ENCODE data around the gene RAPGEF5. TPM values are rescaled to one million over a fixed set of nuclear protein-coding genes. Genes with fewer than 3 reads are reported as not detected.

RAPGEF5 gene
- total RNA-seq, 1 experiment from 2014 or later, result 15.6 TPM

DNA sequence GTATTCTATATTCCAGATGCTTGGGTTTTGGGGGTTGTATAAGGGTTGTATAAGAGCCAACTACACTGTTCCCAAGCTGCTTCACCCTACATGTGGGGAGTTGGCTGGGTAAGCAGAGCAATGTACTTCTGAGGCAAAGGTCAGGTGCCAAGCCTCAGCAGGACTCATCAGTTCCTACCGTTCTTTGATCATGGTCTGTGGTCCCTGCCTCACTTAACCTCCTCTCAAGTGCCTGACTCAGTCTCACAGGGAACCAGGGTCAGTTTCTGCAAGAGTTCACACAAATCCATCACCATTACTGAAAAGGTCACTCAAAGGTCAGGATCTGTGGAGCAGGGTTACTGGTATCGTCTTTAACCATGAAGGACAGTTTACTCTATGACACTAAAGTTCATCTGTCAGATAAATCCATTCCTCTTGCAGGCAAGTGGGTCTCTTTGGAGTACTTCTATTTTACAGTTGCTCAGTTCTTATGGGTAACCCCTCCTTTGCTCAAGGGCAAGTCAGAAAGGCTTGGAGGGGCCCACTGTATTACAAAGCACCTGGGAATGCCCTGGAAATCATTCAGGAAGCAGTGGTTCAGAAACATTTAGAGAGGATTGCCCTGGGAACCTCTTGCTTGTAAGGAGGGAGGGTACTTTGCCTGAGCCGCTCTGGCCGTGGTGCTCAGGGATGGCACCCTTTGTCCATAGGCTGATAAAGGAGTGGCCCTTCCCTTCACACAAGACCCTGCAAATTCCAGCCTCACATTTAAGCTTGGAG, 227.0 kb downstream of the RAPGEF5 start:
- POLR2A ChIA-PET, result no interaction called here
- TF ChIP-seq CEBPB (IDR thresholded peaks at IDR 0.05; ENCODE audit: low read depth) (no peak), POLR2A (IDR thresholded peaks at IDR 0.05; ENCODE audit: borderline replicate concordance, extremely low read depth, insufficient read depth, insufficient read length) (no peak), EGR1 (IDR thresholded peaks at IDR 0.05; ENCODE audit: low read depth) (no peak), TCF7L2 (IDR thresholded peaks at IDR 0.05; ENCODE audit: borderline replicate concordance, extremely low read depth, insufficient read depth, insufficient read length) (no peak)

DNA sequence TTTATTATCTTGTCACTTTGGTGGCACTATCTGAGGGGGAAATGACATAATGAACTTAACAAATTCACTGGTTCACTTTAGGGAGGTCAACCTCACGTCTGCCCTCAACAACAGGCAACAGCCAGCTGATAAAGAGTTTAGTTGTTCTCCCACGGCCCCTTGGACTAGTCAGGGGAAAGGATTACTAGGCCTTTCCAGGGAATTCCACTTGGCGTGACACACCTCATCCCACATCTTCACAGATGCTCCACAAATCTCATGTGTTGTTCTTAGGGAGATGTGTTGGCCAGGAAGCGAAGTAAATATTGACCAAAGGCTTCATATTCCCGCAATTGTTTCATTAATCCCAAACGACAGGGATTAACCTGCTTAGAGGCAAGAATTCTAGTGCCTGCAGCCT, 227.8 kb downstream of the RAPGEF5 start:
- no peak overlapping the region for H3K27ac ChIP-seq (ENCODE audit: low read depth, low read length)
- no peaks in the 10 kb centered on the region for H3K9me3 ChIP-seq (ENCODE audit: control insufficient read depth in 1 of 2, insufficient read depth in 1 of 2, low read depth in 1 of 2, low read length in 2 of 2)
- intact Hi-C loops (cut with micrococcal nuclease), result no loop called here
- H3K36me3 ChIP-seq (ENCODE audit: control insufficient read depth in 1 of 2, insufficient read depth in 2 of 2, low read length in 2 of 2), result peaks cover 0 to 2% of the 10 kb centered on the region in 2 experiments; a peak in 1 of 4 replicates
- POLR2A ChIA-PET, result no interaction called here
- no peaks in the 10 kb centered on the region for H3K4me1 ChIP-seq (ENCODE audit: control insufficient read depth in 1 of 2, insufficient read depth in 2 of 2, low read length in 2 of 2)
- H3K9me2 ChIP-seq (ENCODE audit: insufficient read depth), result no peaks in the 10 kb centered on the region
- H3K4me3 ChIP-seq (replicated peaks in 1 of 2; ENCODE audit: low read depth in 1 of 2, low read length in 2 of 2), result no peak overlapping the region
- H3K27me3 ChIP-seq (ENCODE audit: insufficient read depth, low read length), result no peaks in the 10 kb centered on the region
- RAD21 ChIA-PET (ENCODE audit: low non-redundant PET in 1 of 2, low total read pairs in 2 of 2, uncharacterized antibody in 2 of 2, unreplicated experiment in 2 of 2), result no interaction called here
- H4K20me1 ChIP-seq (ENCODE audit: insufficient read depth), result no peaks in the 10 kb centered on the region
- ATAC-seq, result no peak
- no peak overlapping the region for H3K4me2 ChIP-seq (ENCODE audit: low read length)
- DNase-seq (ENCODE audit: low read depth, low spot score), result no peak
- H2AFZ ChIP-seq (ENCODE audit: low read depth, low read length, poor library complexity, severe bottlenecking), result no peak overlapping the region
- CTCF ChIA-PET, result no interaction called here
- no peak overlapping the region for H3K9ac ChIP-seq (ENCODE audit: low read length)
- BruUV-seq (replicated peaks), result no TSS peak
- H3K79me2 ChIP-seq (ENCODE audit: insufficient read depth, low read length), result no peaks in the 10 kb centered on the region
- no peak for TF ChIP-seq EZH2phosphoT487 (IDR thresholded peaks at IDR 0.05; ENCODE audit: borderline replicate concordance)
- TF ChIP-seq CTCF (IDR thresholded peaks at IDR 0.05 in 2 of 3, conservative IDR thresholded peaks at IDR 0.05 in 1 of 3; ENCODE audit: borderline replicate concordance in 1 of 3, insufficient read depth in 1 of 3, low read depth in 2 of 3, low read length in 2 of 3), result no peak
- TF ChIP-seq ZBTB33 (IDR thresholded peaks at IDR 0.05; ENCODE audit: extremely low read depth, insufficient replicate concordance, low read length), result no peak
- TF ChIP-seq ATF3 (IDR thresholded peaks at IDR 0.05), result no peak
- no peak for TF ChIP-seq JUND (IDR thresholded peaks at IDR 0.05)
- TF ChIP-seq EZH2 (IDR thresholded peaks at IDR 0.05), result no peak
- no peak for TF ChIP-seq ZFX (IDR thresholded peaks at IDR 0.05)
- TF ChIP-seq TCF7L2 (IDR thresholded peaks at IDR 0.05; ENCODE audit: borderline replicate concordance, extremely low read depth, insufficient read depth, insufficient read length), result no peak
- no peak for TF ChIP-seq SIN3A (IDR thresholded peaks at IDR 0.05; ENCODE audit: low read depth)
- TF ChIP-seq FOSL1 (IDR thresholded peaks at IDR 0.05; ENCODE audit: low read depth), result no peak
- TF ChIP-seq SP1 (IDR thresholded peaks at IDR 0.05; ENCODE audit: low read depth), result no peak
- no peak for TF ChIP-seq EGR1 (IDR thresholded peaks at IDR 0.05; ENCODE audit: low read depth)

More for the DNA sequence above, 227.0 kb downstream of the RAPGEF5 start:
- H2AFZ ChIP-seq (ENCODE audit: low read depth, low read length, poor library complexity, severe bottlenecking), result no peak overlapping the region
- DNase-seq (ENCODE audit: low read depth, low spot score), result no peak
- H3K4me3 ChIP-seq (replicated peaks in 1 of 2; ENCODE audit: low read depth in 1 of 2, low read length in 2 of 2), result no peak overlapping the region
- H3K4me2 ChIP-seq (ENCODE audit: low read length), result no peak overlapping the region
- H3K4me1 ChIP-seq (ENCODE audit: control insufficient read depth in 1 of 2, insufficient read depth in 2 of 2, low read length in 2 of 2), result no peaks in the 10 kb centered on the region
- H3K79me2 ChIP-seq (ENCODE audit: insufficient read depth, low read length), result no peaks in the 10 kb centered on the region
- ATAC-seq, result no peak
- ChIA-PET RAD21 (ENCODE audit: low non-redundant PET in 1 of 2, low total read pairs in 2 of 2, uncharacterized antibody in 2 of 2, unreplicated experiment in 2 of 2) (no interaction called here), CTCF (interaction anchor here (1.1 kb wide), 1 partner anchor 322 kb away, joined by 3 read pairs; no protein-coding TSS in a partner anchor)
- H3K9me3 ChIP-seq (ENCODE audit: control insufficient read depth in 1 of 2, insufficient read depth in 1 of 2, low read depth in 1 of 2, low read length in 2 of 2), result no peaks in the 10 kb centered on the region
- no peaks in the 10 kb centered on the region for H3K36me3 ChIP-seq (ENCODE audit: control insufficient read depth in 1 of 2, insufficient read depth in 2 of 2, low read length in 2 of 2)
- no peak overlapping the region for H3K27ac ChIP-seq (ENCODE audit: low read depth, low read length)
- no peaks in the 10 kb centered on the region for H3K27me3 ChIP-seq (ENCODE audit: insufficient read depth, low read length)
- H3K9me2 ChIP-seq (ENCODE audit: insufficient read depth), result no peaks in the 10 kb centered on the region
- BruUV-seq (replicated peaks), result no TSS peak
- intact Hi-C loops (cut with micrococcal nuclease), result no loop called here
- no peaks in the 10 kb centered on the region for H4K20me1 ChIP-seq (ENCODE audit: insufficient read depth)
- H3K9ac ChIP-seq (ENCODE audit: low read length), result no peak overlapping the region
